Measurements from ENCODE around the gene OSBPL9.
A peak's percentile ranks its signal among the peaks of the same experiment; 100 is the strongest.

Gene OSBPL9

DNA sequence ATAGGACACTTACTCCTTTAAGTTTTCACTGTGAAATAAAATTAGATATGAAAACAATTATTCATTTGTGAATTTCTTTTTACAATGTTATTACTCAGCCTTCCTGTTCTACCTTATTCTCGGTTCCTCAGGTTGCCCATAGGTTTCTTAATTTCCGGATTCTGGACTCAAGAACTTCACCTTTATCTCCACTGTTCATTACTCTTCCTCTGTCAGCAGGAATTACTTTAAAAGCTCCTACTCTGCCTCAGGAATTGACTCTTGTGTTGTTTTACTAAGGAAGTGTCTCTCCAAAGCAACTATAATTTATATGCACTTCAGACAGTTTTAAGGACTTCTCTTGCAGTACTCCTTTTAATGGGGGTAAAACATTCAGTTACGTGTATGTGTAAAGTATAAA is 123.8 kb downstream of the OSBPL9 start:
- no peak for DNase-seq (ENCODE audit: low spot score)

DNA sequence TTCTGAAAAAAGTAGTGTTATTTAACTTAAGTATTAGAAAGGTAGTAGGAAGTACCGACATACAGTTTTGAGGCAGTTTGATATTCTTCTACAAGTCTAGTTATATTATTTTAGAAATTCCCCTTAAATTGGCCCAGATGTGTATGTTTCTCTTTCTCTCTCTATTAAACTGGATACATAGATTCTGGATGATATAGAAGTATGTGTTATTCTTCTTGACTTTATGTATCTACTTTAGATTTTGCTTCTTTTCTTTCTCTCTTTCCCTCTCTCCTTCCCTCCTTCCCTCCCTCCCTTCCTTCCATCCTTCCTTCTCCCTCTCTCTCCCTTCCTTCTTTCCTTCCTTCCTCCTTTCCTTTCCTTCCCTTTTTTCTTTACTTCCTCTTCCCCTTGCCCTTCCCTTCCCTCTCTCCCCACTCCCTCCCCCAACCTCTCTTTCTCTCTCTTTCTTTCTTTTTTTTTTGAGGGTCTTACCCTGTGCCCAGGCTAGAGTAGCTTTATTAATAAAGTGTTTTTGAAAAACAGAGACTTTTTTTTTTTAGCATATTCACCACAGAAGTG is 124.3 kb downstream of the OSBPL9 start:
- no peak for DNase-seq (ENCODE audit: low spot score)

DNA sequence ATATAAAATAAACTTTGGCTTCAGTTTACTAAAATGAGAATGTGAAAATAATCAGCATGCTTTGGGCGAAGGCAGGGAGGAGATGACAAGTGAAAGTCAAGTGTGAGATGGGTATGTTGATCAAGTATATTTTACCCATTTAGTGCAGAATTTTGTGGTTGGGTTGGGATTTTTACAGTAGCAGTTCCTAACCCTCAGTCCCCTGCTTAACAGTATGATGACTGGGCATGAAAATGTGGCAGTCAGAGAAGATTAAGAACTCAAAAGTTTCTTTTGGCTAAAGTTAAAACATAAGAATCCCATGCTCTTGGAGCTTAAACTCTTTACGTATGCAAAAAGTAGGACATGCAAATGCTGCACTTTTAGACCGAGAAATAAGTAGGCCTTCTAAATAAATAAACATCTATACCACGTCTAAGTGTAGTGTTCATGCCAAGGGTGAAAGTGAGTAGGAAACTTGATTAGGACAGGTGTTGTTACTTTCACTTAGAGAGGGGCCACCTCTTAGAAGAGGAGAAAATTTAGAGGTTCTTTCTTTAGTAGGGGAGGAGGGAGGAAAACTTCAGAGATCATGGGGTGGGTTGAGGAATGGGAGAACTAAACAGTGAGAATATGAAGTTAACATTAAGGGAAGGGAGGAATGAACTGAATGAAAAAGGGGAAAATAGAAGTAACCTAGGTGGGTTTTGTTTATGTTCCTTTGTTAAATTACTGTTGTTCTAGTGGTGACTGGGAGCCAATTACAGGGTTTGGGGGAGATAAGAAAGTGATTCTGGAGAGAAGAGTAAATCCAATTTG is 127.8 kb downstream of the OSBPL9 start:
- no peak for DNase-seq (ENCODE audit: low spot score)

DNA sequence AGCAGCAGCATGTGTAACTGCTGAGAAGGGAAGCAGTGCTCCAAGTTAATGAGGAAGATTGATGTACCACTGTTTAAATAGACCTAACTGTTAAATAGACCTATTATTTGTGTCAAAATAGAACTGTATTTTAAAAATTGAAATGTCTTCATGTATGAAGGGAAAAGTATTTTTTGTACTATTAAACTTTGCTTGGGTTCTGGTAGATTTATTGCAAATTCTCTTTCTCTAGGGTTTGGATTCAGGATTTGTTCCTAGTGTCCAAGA is 128.3 kb downstream of the OSBPL9 start:
- DNase-seq (ENCODE audit: low spot score): no peak

DNA sequence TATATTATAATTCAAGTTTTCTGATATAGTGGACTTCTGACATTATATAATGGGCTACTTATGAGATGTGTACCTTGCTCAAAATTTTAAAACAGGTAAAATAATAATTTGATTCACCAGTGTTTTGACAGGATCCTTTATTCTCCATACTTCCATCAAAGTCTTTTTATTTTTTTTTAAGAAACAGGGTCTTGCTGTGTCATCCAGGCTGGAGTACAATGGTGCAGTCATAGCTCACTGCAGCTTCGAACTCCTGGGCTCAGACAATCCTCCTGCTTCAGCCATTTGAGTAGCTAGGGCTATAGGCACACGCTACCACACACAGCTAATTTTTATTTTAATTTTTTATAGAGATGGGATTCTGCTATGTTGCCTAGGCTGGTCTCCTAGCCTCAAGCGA is 132.3 kb downstream of the OSBPL9 start:
- no peak for DNase-seq (ENCODE audit: low spot score)

DNA sequence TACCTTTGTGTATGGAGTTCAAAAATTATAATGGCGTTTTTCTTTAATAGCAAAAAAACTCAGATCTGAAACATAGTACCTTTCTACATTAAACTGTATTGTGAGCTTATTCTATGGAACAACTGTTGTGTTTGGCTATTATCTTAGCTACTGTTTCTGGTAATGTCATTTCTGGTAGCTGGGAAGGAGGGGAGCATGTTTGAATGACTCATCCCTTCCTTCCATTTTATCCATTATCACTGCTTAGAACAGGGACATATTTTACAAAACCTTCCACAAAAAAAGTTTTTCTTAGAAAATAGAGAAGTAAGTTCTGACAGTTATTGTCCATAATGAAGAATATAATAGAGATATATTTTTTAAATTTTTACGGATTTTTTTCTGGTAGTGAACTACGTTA is 133.3 kb downstream of the OSBPL9 start:
- DNase-seq (ENCODE audit: low spot score): no peak

DNA sequence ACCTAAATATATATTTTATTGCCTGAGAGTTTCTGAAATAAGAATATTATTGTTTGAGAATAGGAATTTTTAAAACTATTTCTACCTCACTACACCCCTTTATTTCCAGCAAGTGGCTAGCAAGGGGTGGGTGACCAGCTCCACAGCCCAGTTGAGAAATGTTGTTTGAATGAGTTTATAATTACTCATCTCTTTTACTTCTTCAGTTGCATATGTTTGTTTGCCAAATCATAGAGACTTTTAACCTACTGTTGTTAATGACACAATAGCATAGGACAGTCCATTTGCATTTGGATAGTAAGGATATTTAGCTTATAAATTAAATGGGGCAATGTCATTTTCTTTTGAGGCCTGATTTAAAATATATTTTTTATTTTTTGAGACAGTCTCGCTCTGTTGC is 133.8 kb downstream of the OSBPL9 start:
- DNase-seq (ENCODE audit: low spot score): no peak

DNA sequence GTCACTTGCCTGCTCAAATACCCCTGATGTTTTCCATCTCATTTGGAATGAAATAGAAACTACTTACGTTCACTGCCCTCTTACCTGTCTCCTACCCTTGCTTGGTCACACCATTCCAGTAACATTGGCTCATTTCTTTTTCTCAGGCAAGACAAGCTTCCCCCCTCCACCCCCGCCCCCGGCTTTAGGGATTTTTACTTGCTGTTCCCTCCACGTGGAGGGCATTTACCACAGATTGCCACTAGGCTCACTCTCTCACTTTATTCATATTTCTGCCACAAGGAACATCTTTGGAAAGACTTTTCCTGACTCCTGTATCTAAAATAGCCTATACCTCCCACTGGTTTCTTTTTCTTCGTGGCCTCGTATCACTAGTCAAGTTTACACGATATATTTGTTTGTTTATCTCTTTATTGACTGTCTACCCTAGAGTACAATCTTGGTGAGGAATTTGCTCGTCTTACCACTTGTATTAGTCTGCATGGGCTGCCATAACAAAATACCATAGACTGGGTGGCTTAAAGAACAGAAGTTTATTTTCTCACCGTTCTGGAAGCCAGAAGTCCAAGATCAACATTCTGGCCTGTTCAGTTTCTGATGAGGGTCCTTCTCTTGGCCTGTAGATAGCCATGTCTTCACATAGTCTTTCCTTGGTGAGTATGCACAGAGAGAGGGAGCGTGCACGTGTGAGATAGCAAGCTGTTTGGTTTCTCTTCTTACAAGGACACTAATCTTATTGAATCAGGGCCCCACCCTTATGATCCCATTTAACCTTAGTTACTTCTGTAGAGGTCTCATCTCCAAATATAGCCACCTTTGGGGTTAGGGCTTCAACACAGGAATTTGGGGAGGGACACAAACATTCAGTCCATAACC is 135.4 kb downstream of the OSBPL9 start:
- DNase-seq (ENCODE audit: low spot score): no peak

DNA sequence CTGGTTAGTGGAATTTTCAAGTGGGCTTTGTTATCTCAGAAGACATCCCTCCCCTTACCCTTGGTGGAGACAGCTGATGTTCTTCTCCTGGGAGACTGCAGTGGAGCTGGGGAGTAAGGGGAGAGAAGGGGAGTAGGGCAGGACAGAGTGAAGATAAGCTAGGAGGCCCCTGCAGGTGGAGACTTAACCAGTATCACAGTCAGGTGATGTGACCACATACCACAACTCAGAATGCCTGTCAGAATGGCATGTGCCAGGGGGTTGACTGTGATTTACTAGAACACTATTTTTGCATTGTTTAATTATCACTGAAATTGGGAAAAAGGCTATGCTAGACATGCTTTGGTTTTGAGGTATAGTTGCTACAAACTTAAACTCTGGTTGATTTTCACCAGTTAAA is 137.1 kb downstream of the OSBPL9 start:
- DNase-seq (ENCODE audit: low spot score): no peak

DNA sequence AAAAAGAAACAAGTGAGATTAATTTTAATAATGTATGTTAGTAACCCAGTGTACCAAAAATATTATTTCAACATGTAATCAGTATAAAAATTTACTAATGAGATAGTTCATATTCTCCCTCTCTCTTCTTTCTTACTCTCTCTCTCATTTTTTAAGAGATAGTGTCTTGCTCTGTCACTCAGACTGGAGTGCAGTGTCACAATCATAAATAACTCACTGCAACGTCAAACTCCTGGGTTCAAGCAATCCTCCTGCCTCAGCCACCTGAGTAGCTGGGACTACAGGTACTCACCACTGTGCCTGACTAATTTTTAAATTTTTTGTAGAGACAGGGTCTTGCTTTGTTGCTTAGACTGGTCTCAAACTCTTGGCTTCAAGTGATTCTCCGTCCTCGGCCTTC is 137.8 kb downstream of the OSBPL9 start:
- DNase-seq (ENCODE audit: low spot score): no peak

DNA sequence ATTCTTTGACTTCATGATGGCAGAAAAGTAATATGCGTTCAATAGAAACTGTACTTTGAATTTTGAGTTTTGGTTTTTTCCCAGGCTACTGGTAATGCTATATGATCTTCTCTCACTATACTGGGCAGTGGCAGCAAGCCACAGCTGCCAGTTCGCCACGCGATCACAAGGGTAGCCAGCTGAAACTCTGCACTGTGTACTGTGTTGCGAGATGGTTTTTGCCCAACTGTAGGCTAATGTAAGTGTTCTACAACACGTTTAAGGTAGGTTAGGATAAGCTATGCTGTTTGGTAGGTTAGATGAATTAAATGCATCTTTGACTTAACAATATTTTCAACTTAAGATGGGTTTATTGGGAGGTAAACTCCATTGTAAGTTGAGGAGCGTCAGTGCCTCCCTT is 138.5 kb downstream of the OSBPL9 start:
- no peak for DNase-seq (ENCODE audit: low spot score)

DNA sequence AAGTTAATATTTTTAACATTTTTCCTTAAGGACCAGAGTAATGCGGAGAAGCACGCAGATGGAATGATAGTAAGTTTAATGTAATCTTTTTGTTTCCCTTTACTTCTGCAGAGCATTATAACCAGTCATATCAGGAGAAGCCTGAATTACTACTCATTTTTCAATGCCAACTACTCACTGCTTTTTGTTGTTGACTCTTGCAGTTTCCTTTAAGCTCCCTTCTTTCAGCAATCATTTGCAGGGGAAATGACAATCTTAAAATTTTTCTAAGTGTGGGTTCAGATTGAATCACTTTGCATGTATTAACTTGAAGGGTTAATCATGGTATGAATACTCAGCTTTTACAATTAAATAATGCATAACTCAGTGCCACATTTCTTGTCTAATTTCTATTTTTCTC is 139.4 kb downstream of the OSBPL9 start:
- no peak for DNase-seq (ENCODE audit: low spot score)

DNA sequence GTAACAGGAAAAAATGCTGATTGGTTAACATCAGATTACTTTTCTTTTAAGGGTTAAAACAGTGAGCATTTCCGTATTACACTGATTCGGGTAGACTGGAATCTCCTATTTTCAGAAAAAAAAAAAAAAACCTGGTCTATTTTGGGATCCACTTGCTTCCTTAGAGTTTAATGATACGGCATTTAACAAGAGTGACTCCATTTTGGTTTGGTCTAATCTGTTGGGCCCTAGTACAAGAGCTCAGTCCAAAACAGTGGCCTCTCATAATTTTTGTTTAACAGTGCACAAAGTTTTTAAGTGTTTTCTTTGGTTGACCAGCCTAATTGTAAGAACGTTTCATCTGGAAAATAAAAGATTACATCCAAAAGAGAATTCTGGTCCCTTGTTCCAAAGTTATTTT is 141.4 kb downstream of the OSBPL9 start:
- no peak for DNase-seq (ENCODE audit: low spot score)

DNA sequence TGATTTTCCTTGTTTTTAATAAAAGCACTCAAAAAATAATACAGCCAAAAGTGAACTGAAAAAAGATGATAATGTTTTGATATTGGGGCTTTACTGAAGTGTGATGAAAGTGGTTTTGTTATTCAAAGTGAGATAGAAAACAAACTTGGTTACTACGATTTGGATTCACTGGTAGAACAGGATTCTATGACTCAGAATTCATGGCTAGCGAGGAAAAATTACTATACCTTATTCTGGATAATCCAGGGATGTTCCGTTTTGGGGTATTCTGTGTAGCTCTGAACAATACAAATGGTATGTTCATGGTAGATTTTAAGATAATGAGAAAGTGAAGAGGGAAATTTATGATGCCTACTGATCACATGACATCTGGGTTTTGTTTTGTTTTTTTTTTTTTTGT is 144.0 kb downstream of the OSBPL9 start:
- DNase-seq (ENCODE audit: low spot score): no peak

DNA sequence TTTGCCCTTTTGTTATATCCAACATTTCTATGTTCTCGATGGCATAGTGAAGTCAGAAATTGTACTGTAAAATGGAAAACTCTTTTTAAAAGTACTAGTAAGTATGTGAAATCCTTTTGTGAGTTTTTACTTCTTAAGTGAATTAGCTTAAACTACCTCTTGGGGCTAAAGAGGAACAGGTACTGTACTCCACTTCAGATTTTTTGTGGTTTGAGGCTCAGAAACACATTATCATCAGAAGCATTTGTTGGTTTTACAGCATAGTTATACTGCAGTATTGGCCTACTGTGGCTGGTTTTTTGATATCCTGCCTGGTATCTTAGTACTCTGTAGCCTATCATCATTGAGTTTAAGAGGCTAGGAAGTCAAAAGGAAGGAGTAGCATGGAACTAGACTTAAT is 144.5 kb downstream of the OSBPL9 start:
- no peak for DNase-seq (ENCODE audit: low spot score)

DNA sequence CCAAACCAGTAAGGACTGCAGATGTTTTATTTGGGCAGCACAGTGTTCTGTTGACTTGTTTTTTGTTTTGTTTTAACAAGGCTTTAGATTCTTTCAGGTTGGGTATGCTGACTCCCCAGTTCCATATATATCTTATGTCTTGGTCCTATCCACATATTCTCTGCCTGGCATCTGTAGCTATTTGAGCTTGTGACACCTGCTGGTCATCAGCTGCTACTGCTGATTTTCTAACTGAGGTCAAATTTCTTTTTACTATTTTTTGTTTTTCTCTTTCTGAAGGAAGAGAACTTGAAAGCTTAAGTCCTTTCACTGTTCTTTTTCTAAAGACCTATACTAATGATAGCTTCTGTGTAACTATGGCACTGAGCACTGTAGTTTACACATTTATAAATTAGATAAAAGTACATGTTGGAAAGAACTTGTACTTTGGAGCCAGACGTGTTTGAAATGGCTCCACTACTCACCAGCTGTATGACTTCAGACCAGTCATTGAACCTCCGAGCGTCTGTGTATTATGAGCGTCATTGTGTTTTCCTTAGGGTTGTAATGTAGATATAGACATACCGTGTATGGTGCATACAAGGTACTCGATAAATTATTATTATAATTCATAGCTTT is 152.2 kb downstream of the OSBPL9 start:
- peak; percentile 59 for DNase-seq (ENCODE audit: low spot score)

DNA sequence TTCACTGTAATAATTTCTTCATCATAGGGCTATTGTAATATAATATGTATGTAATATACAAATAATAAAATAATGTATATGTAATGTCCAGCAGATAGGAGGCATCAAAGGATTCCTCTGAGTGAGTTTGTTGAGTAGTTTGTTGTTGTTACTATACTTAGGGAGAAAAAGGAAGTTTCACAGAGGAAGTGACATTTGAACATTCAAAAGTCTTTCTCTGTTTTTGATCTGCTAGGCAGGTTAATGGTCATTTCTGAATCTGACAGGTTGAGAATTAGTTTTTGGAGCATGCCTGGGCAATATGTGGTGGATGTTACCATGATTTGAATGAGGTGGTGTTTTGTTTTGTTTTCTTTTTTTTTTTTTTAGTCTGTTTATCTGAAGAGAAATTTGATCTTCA is 159.5 kb downstream of the OSBPL9 start:
- no peak for DNase-seq (ENCODE audit: low spot score)

DNA sequence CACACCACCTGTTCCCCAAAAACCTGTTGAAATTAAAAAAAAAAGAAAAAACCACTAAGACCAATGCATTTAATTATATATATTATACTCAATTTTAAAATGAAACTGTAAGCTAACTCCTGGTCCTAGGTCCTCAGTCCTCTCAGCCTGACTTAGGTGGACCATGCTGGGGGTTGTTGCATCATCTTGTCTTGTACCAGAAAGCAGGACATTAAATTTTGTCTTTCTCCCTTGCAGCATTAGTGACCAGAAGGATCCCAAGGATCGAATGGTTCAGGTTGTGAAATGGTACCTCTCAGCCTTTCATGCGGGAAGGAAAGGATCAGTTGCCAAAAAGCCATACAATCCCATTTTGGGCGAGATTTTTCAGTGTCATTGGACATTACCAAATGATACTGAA is 164.0 kb downstream of the OSBPL9 start:
- DNase-seq (ENCODE audit: low spot score): no peak

DNA sequence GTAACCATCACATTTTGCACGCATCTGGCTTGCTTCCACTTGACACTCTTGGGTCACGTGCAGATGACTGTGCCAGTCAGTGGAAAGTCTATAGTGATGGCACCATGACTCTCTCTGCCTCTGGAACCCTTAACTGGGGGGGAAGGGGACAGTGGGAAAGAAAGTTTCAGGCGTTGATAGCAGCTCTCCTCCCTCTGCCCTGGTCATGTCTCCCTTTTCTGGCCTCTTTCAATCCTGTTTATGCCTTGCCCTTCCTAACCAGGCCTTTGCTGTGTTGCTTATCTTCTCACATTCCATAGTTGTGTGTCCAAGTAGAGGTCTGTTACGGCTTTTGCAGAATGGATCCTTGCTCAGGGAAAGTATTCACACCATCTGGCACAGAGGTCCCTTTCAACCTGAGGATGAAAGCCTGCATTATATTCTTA is 168.1 kb downstream of the OSBPL9 start:
- DNase-seq (ENCODE audit: low spot score): no peak

DNA sequence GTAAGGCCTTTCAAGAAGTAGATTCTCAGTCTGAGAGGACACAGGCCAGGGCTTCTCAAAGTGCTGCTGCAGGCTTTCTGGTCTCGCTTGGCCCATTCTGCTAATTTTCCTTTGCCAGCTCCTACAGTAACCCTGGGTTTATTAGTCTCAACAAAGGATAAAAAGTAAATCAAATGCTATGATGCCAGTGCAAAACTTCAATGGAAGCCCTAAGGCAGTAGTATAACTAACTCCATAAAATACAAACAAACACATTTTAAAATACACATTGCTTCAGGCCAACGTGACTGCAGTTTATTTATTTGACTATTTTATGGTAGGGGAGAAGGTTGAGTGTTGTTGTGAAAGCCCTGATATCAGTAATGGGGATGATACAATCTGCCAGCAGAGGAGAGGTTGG is 172.0 kb downstream of the OSBPL9 start:
- no peak for DNase-seq (ENCODE audit: low spot score)

DNA sequence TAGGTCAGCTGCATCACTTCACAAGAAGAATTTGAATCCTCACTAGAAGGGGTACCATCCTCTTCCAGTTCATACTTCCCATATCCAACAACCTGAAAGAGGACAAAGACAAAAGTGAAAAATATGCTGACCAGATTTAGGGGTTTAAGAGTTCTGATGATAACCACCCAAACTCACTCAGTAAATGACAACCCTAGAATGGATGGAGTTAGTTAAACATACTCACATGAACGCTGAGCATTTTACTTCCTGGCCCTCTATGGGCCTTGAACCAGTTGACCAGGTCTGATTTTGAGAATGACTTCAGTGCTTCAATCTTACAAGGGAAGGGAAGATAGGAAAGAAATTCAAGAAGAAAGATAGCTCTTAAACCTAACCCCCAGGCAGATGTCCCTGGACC is 172.4 kb downstream of the OSBPL9 start:
- DNase-seq (ENCODE audit: low spot score): no peak

DNA sequence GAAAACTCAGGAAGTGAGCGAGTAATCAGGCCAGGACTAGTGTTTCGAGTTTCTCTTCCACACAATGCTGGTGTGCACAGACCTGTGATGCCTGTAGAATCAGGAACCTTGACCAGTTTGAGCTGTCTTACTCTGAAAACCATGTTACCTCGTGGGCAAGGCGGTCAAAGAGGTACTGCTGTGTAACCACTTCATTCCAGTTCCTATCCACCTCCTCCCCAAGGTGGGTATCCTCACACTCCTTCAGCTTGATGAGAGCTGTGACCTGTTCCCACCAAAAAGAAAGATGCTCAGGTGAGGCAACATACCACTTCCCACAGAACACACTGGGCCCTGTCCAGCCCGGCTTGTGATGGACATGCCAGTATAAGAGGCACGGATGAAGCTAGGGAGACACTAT is 173.5 kb downstream of the OSBPL9 start:
- no peak for DNase-seq (ENCODE audit: low spot score)

DNA sequence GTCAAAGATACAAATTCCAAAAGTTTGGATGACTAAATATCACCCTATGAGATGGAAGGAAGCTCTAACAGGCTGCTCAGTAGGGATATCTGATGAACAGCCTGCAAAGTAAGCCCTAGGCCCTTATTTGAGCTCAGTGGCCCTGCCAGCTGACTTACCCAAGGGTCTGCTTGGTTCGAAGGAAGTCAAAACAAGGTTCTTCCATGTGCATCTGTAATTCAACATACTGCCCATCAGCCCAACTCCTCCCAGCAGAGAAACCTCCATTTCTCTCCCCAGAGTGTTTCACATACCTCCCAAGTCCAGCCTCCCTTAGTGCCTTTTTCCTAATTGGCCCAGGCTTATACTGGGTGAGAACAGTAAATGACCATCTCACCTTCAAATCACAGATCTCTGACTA is 175.0 kb downstream of the OSBPL9 start:
- no peak for DNase-seq (ENCODE audit: low spot score)
